DND-41 (cell line): ENCODE results near the gene ZKSCAN4.

Source experiments
- CTCF ChIP-seq: IDR thresholded peaks from 2 replicates; pipeline ENCODE4 v1.5.1; 2012; ENCODE audit warnings: borderline replicate concordance, low read length, moderate library complexity, mild to moderate bottlenecking; ENCODE audit not compliant: poor library complexity, severe bottlenecking; ENCODE audit errors: extremely low read depth
- EZH2 ChIP-seq: IDR thresholded peaks from 3 replicates; pipeline ENCODE4 v1.6.1; 2012; ENCODE audit warnings: borderline replicate concordance, low read depth, mild to moderate bottlenecking, moderate library complexity, low read length, inconsistent platforms; ENCODE audit not compliant: severe bottlenecking

GRCh38 chr6:28213213-28213523 lies 38.9 kb downstream of the ZKSCAN4 start:
- TF ChIP-seq CTCF: no peak
- TF ChIP-seq EZH2: no peak
